ENCODE data around the gene ITPRID2. TPM values are rescaled to one million over a fixed set of nuclear protein-coding genes. Genes with fewer than 3 reads are reported as not detected.

Gene ITPRID2
- total and polyA plus RNA-seq, 2 of the 8 experiments (the other 6 are each of a cell fraction or from before 2014, with no cell fraction given): 1.9 to 12.6 TPM

GRCh38 chr2:181895818-181896217 lies 4.3 kb downstream of the ITPRID2 start:
- no peak overlapping the region for H2AFZ ChIP-seq (ENCODE audit: low read length)
- no peak overlapping the region for H3K4me3 ChIP-seq (ENCODE audit: extremely low read depth in 1 of 4, insufficient read depth in 2 of 4, low read depth in 3 of 4, low read length in 4 of 4)
- H3K4me1 ChIP-seq (replicated peaks in 1 of 4; ENCODE audit: control insufficient read depth in 3 of 4, insufficient read depth in 4 of 4, low read length in 3 of 4): peaks cover 0 to 4% (median 0%) of the 10 kb centered on the region in 4 experiments; a peak in 2 of 7 replicates
- no peaks in the 10 kb centered on the region for H3K79me2 ChIP-seq (ENCODE audit: control insufficient read depth in 1 of 2, insufficient read depth in 2 of 2, low read length in 2 of 2)
- no peak overlapping the region for H2AK5ac ChIP-seq (ENCODE audit: low read depth, low read length)
- no peak overlapping the region for H2BK120ac ChIP-seq (replicated peaks; ENCODE audit: low read depth, low read length)
- H3K27ac ChIP-seq (ENCODE audit: low read depth, low read length): no peak overlapping the region
- peaks cover 0 to 13% (median 0%) of the 10 kb centered on the region in 4 experiments; a peak in 1 of 8 replicates for H3K36me3 ChIP-seq (ENCODE audit: control insufficient read depth in 2 of 4, insufficient read depth in 4 of 4, low read length in 3 of 4)
- WGBS, 2 experiments (ENCODE audit: extremely low coverage in 1 of 2, insufficient coverage in 1 of 2, insufficient read length in 1 of 2, insufficient replicate concordance in 2 of 2, low coverage in 1 of 2, low lambda C conversion rate in 2 of 2, missing lambda C conversion rate in 1 of 2): 76% methylated on average over 1 of the region's 1 CpG; no CpG with 5 or more reads in 1 of the 2 experiments
- no peak overlapping the region for H3K4me2 ChIP-seq (ENCODE audit: insufficient read depth in 1 of 2, low read depth in 2 of 2, low read length in 2 of 2)
- no peak overlapping the region for H2BK5ac ChIP-seq (ENCODE audit: low read depth, low read length)
- H3K56ac ChIP-seq (replicated peaks; ENCODE audit: insufficient read length, low read depth, low read length): no peak overlapping the region
- H2BK20ac ChIP-seq (ENCODE audit: low read length): no peak overlapping the region
- no peak overlapping the region for H4K5ac ChIP-seq (ENCODE audit: insufficient read length, low read depth, low read length)
- H2BK12ac ChIP-seq (ENCODE audit: low read depth, low read length): no peak overlapping the region
- H4K91ac ChIP-seq (replicated peaks; ENCODE audit: insufficient read length, low read length): no peak overlapping the region
- TF ChIP-seq TAF7 (optimal IDR thresholded peaks at IDR 0.05; ENCODE audit: borderline replicate concordance, low read depth, low read length): no peak
- no peak for TF ChIP-seq SP1 (IDR thresholded peaks at IDR 0.05; ENCODE audit: low read depth, low read length)
- H3K27me3 ChIP-seq (replicated peaks in 1 of 4; ENCODE audit: control insufficient read depth in 3 of 4, extremely low read depth in 1 of 4, insufficient read depth in 3 of 4, low read length in 3 of 4): no peaks in the 10 kb centered on the region; a peak in 2 of 7 replicates
- POLR2A ChIA-PET (ENCODE audit: partially characterized antibody): no interaction called here
- no peak overlapping the region for H3K23ac ChIP-seq (ENCODE audit: insufficient read length)
- H3K4ac ChIP-seq (replicated peaks; ENCODE audit: insufficient read length, low read depth, low read length): no peak overlapping the region
- no peaks in the 10 kb centered on the region for H3K9me3 ChIP-seq (ENCODE audit: insufficient read depth in 2 of 2, low read depth in 1 of 2, low read length in 1 of 2)
- H4K8ac ChIP-seq (ENCODE audit: extremely low read depth, insufficient read depth, low read length): no peak overlapping the region
- H3K14ac ChIP-seq (ENCODE audit: insufficient read length): no peak overlapping the region
- H3K9ac ChIP-seq (replicated peaks in 1 of 4; ENCODE audit: extremely low read depth in 1 of 4, low read depth in 3 of 4, low read length in 3 of 4): no peak overlapping the region
- peaks cover 8% of the 10 kb centered on the region for H3K23me2 ChIP-seq (ENCODE audit: low read depth, low read length)
- no peak overlapping the region for H2BK15ac ChIP-seq (ENCODE audit: low read length)
- no peaks in the 10 kb centered on the region for H4K20me1 ChIP-seq (replicated peaks in 1 of 2; ENCODE audit: control insufficient read depth in 1 of 2, insufficient read depth in 2 of 2, low read length in 2 of 2)
- DNase-seq (ENCODE audit: low read depth in 1 of 2, low spot score in 2 of 2) (no peak), FAIRE-seq (no peak)
- CTCF ChIA-PET (ENCODE audit: partially characterized antibody): interaction anchor here (1.1 to 11.4 kb wide), 3 partner anchors 8 to 156 kb away, joined by 4 to 101 read pairs (median 5); no protein-coding TSS in a partner anchor
- H3K18ac ChIP-seq (ENCODE audit: extremely low read depth, low read length): no peak overlapping the region
- no peaks in the 10 kb centered on the region for H3K79me1 ChIP-seq (ENCODE audit: low read depth, low read length)

All from H1 (cell line).